K562 (cell line): Measurements from ENCODE around the gene MAEL. TPM values are rescaled to one million over a fixed set of nuclear protein-coding genes. Genes with fewer than 3 reads are reported as not detected.

ENCODE experiments used
- ATAC-seq: fragments of 200-7000 bp; cut with Tn5 transposase; 3 replicates; pipeline ENCODE4 v1.9.1; 2020; ENCODE audit warnings: moderate library complexity
- BruUV-seq: library from RNA; stranded (reverse); fragments of 400-500 nt; replicated peaks from 2 replicates; lab custom pipeline; 2021; lab: Mats Ljungman, UMichigan
- CTCF ChIA-PET: fragments of 300-600 bp; formaldehyde crosslinking; extraction: SDS; loops from one replicate; lab custom pipeline; 2021; ENCODE audit warnings: low intra/inter-chr PET ratio; lab: Yijun Ruan, JAX
- POLR2A ChIA-PET: fragments of 300-600, 350-650 bp; sonication (Branson Sonifier 250); formaldehyde crosslinking; extraction: SDS; loops from one replicate; lab custom pipeline; 2021; ENCODE audit warnings: antibody characterized with exemption, inconsistent platforms; lab: Yijun Ruan, JAX
- DNase-seq, 4 experiments: peaks; one replicate each; pipeline versions ENCODE4 v3.0.0 to v3.0.0-alpha.2; 2011 to 2018; ENCODE audit warnings: low spot score in 3 of 4, mixed read lengths in 3 of 4; ENCODE audit errors: extremely low read depth in 1 of 4
- FAIRE-seq: peaks from 2 replicates; lab custom pipeline; 2011; peaks lifted over from hg19 to GRCh38; lab: Jason Lieb, UNC
- H2AFZ ChIP-seq: 2 replicates; pipeline ENCODE4 v1.6.0; 2011; ENCODE audit warnings: low read depth, low read length, control low read depth, inconsistent platforms
- H3K27ac ChIP-seq: fragments of 200-600 bp; 3 replicates; pipeline ENCODE4 v1.8.0; 2011; ENCODE audit warnings: low read depth, mild to moderate bottlenecking, control low read depth, inconsistent platforms, low read length, moderate library complexity, mixed read lengths; ENCODE audit errors: extremely low read depth
- H3K27me3 ChIP-seq, 2 experiments: fragments of 300-600 bp in 1 of 2; 2 replicates in 1 of 2; 3 replicates in 1 of 2; pipeline versions ENCODE4 v1.6.0 to v1.8.0; 2011; ENCODE audit warnings: inconsistent platforms in 2 of 2, low read length in 2 of 2, mild to moderate bottlenecking in 1 of 2, mixed read lengths in 1 of 2, moderate library complexity in 1 of 2; ENCODE audit not compliant: control insufficient read depth in 2 of 2, insufficient read depth in 2 of 2
- H3K36me3 ChIP-seq: fragments of 300-600 bp; 3 replicates; pipeline ENCODE4 v1.8.0; 2011; ENCODE audit warnings: mild to moderate bottlenecking, low read length, inconsistent platforms; ENCODE audit not compliant: control insufficient read depth, insufficient read depth
- H3K4me1 ChIP-seq, 2 experiments: fragments of 200-600 bp in 1 of 2; replicated peaks in 1 of 2; 2 replicates in 1 of 2; 3 replicates in 1 of 2; pipeline versions ENCODE4 v1.5.1 to v1.8.0; 2011; ENCODE audit warnings: inconsistent platforms in 2 of 2, low read length in 2 of 2, mild to moderate bottlenecking in 1 of 2, mixed read lengths in 1 of 2, moderate library complexity in 1 of 2; ENCODE audit not compliant: control insufficient read depth in 2 of 2, insufficient read depth in 2 of 2
- H3K4me2 ChIP-seq: 2 replicates; pipeline ENCODE4 v1.6.1; 2011; ENCODE audit warnings: low read length, control low read depth, inconsistent platforms, mixed read lengths; ENCODE audit not compliant: insufficient read depth
- H3K4me3 ChIP-seq: fragments of 200-600 bp; sonication (generic), shearing (Covaris generic); 2 replicates; pipeline ENCODE4 v1.5.1; 2016; ENCODE audit warnings: control low read depth, inconsistent platforms
- H3K79me2 ChIP-seq: fragments of 200-600 bp; 3 replicates; pipeline ENCODE4 v1.8.0; 2011; ENCODE audit warnings: low read length, inconsistent platforms; ENCODE audit not compliant: control insufficient read depth, insufficient read depth
- H3K9ac ChIP-seq, 2 experiments: 2 replicates each; pipeline versions ENCODE4 v1.6.0 to v1.6.1; 2011; ENCODE audit warnings: low read depth in 2 of 2, low read length in 2 of 2, control low read depth in 1 of 2, inconsistent platforms in 1 of 2, mild to moderate bottlenecking in 1 of 2, mixed read lengths in 1 of 2; ENCODE audit not compliant: insufficient read depth in 1 of 2
- H3K9me1 ChIP-seq: one replicate; pipeline ENCODE4 v1.6.0; 2011; ENCODE audit warnings: inconsistent platforms, mild to moderate bottlenecking, low read length, moderate library complexity; ENCODE audit not compliant: control insufficient read depth, insufficient read depth
- H3K9me3 ChIP-seq: replicated peaks from 2 replicates; pipeline ENCODE4 v1.5.1; 2011; ENCODE audit warnings: low read depth, low read length, inconsistent platforms; ENCODE audit not compliant: control insufficient read depth, insufficient read depth
- H4K20me1 ChIP-seq: replicated peaks from 2 replicates; pipeline ENCODE4 v1.6.1; 2011; ENCODE audit warnings: low read length, inconsistent platforms, mixed read lengths; ENCODE audit not compliant: control insufficient read depth, insufficient read depth
- KDM5B ChIP-seq: fragments of 200-600 bp; sonication (generic); IDR thresholded peaks from 2 replicates; pipeline ENCODE4 v1.6.1; 2012; ENCODE audit warnings: low read depth, mild to moderate bottlenecking, moderate library complexity, low read length, control low read depth, inconsistent platforms; ENCODE audit not compliant: insufficient replicate concordance
- TCF7 ChIP-seq: sonication (generic); IDR thresholded peaks from 2 replicates; pipeline ENCODE4 v1.6.1; 2016; ENCODE audit warnings: antibody characterized with exemption, borderline replicate concordance
- ZFP36 ChIP-seq: fragments of 150-350 bp; IDR thresholded peaks from 2 replicates; pipeline ENCODE4 v1.6.1; 2018; ENCODE audit warnings: low read length, low read depth; ENCODE audit not compliant: partially characterized antibody
- ZFP91 ChIP-seq: sonication (generic); formaldehyde crosslinking; IDR thresholded peaks from 2 replicates; pipeline ENCODE4 v1.8.0; 2022; ENCODE audit warnings: mild to moderate bottlenecking, missing genetic modification reagents
- WGBS: fragments of 100-300 bp; shearing (Covaris generic); methylation state at CpG from one replicate; pipeline ENCODE4 v1.1.6; 2016; ENCODE audit warnings: low coverage, mixed read lengths; ENCODE audit not compliant: insufficient coverage; ENCODE audit errors: missing lambda C conversion rate; 5-methylcytosine and 5-hydroxymethylcytosine counted together
- in situ Hi-C: fragments of 300-500 bp; cut with MboI; formaldehyde crosslinking; loops from 4 replicates; pipeline ENCODE4 v1.15.0; 2018; ENCODE audit warnings: inconsistent platforms, mixed read lengths
- intact Hi-C: fragments of 100-400 bp; cut with micrococcal nuclease; formaldehyde crosslinking; loops from 2 replicates; pipeline ENCODE4 v1.14.2; 2022
- polyA plus RNA-seq, 8 experiments: library from polyadenylated mRNA; depleted of rRNA in 4 of 8; stranded (reverse) in 5 of 8; unstranded in 3 of 8; fragments of >200 nt; fragmentation: Nextera tagmentation in 2 of 8; fragmentation: Illumina TruSeq in 1 of 8; extraction: Ambion mirVana in 2 of 8; extraction: Trizol in 1 of 8; gene quantifications; 2 replicates each; pipeline versions ENCODE4 v1.2.1 to v1.2.3, GENCODE V29; 2011 to 2014; ENCODE audit warnings: inconsistent platforms in 1 of 8, missing spikeins in 1 of 8
- total RNA-seq, 7 experiments: library from RNA; depleted of rRNA in 6 of 7; stranded (reverse); fragments of >200 nt in 6 of 7; fragmentation: Illumina TruSeq in 2 of 7; extraction: Trizol in 2 of 7; gene quantifications; 2 replicates each; pipeline versions ENCODE4 v1.2.1 to v1.2.3, GENCODE V29; 2011 to 2021; ENCODE audit warnings: low replicate concordance in 1 of 7

MAEL gene
- total and polyA plus RNA-seq, 9 of the 15 experiments (the other 6 are each of a cell fraction or from before 2014, with no cell fraction given) = 0.11 to 1.9 (median 0.75) TPM

GRCh38 chr1:167033646-167034045, 44.6 kb downstream of the MAEL start:
- no peak overlapping the region for H3K9ac ChIP-seq
- no TSS peak for BruUV-seq
- in situ Hi-C loops (no loop called here), intact Hi-C loops (no loop called here)
- H4K20me1 ChIP-seq = no peaks in the 10 kb centered on the region
- H3K79me2 ChIP-seq = no peaks in the 10 kb centered on the region
- no peak overlapping the region for H3K4me2 ChIP-seq
- POLR2A ChIA-PET = interaction anchor here (0.7 to 1.5 kb wide), 3 partner anchors 10 to 20 kb away, joined by 3 to 6 read pairs (median 4); no protein-coding TSS in a partner anchor
- H3K36me3 ChIP-seq = no peaks in the 10 kb centered on the region
- H3K27ac ChIP-seq = no peak overlapping the region
- peaks cover 0 to 3% of the 10 kb centered on the region in 2 experiments; a peak in 1 of 5 replicates for H3K4me1 ChIP-seq
- H3K9me3 ChIP-seq = no peaks in the 10 kb centered on the region
- WGBS = 0% methylated on average over 2 of the region's 2 CpGs
- FAIRE-seq (no peak), ATAC-seq (no peak), DNase-seq (no peak)
- TF ChIP-seq TCF7 (no peak), ZFP36 (no peak), ZFP91 (no peak), KDM5B (no peak)
- H3K4me3 ChIP-seq = no peak overlapping the region
- H3K27me3 ChIP-seq = peaks cover 3 to 4% of the 10 kb centered on the region in 2 experiments; a peak in 4 of 5 replicates
- H2AFZ ChIP-seq = no peak overlapping the region
- CTCF ChIA-PET = no interaction called here
- H3K9me1 ChIP-seq = no peaks in the 10 kb centered on the region
